GM18498 (cell line): ENCODE measurements around the gene TRUB2.

Experiments
- ATAC-seq: cut with Tn5 transposase; IDR thresholded peaks from one replicate; pipeline ENCODE4 v1.9.1; 2021; ENCODE audit warnings: mild to moderate bottlenecking, moderate library complexity; ENCODE audit not compliant: unreplicated experiment

Gene TRUB2

GRCh38 chr9:128271112-128271511, 51.1 kb downstream of the TRUB2 start:
- no peak for ATAC-seq

- no peak for ATAC-seq
Measured at GRCh38 chr9:128266868-128267590, 55.2 kb downstream of the TRUB2 start.

GRCh38 chr9:128265348-128265847, 56.8 kb downstream of the TRUB2 start:
- no peak for ATAC-seq

GRCh38 chr9:128262687-128263086, 59.6 kb downstream of the TRUB2 start:
- ATAC-seq, result no peak

GRCh38 chr9:128260340-128260739, 61.9 kb downstream of the TRUB2 start:
- no peak for ATAC-seq

- no peak for ATAC-seq
Measured at GRCh38 chr9:128259156-128259555, 63.1 kb downstream of the TRUB2 start.

- ATAC-seq, result no peak
Measured at GRCh38 chr9:128258326-128258725, 63.9 kb downstream of the TRUB2 start.

- ATAC-seq, result no peak
Measured at GRCh38 chr9:128257907-128258306, 64.3 kb downstream of the TRUB2 start.

GRCh38 chr9:128257086-128257825, 65.0 kb downstream of the TRUB2 start:
- no peak for ATAC-seq
